OCI-LY7 (cell line): ENCODE data around the gene AKIRIN2. TPM values are rescaled to one million over a fixed set of nuclear protein-coding genes. Genes with fewer than 3 reads are reported as not detected.

Source experiments
- BruUV-seq: library from RNA; stranded (reverse); fragments of 400-500 nt; replicated peaks from 2 replicates; lab custom pipeline; 2021; lab: Mats Ljungman, UMichigan
- CTCF ChIA-PET: fragments of 300-600 bp; sonication (Branson Sonifier 250); formaldehyde crosslinking; loops from one replicate; lab custom pipeline; 2022; ENCODE audit warnings: antibody characterized with exemption; ENCODE audit not compliant: unreplicated experiment; lab: Charles Lee
- POLR2A ChIA-PET: fragments of 300-600 bp; sonication (Branson Sonifier 250); formaldehyde crosslinking; loops from one replicate; lab custom pipeline; 2022; ENCODE audit warnings: antibody characterized with exemption; lab: Charles Lee
- DNase-seq: peaks from one replicate; pipeline ENCODE4 v3.0.0-alpha.2; 2015; ENCODE audit warnings: low spot score
- H2AFZ ChIP-seq: fragments of 200-600 bp; sonication (generic), shearing (Covaris generic); 2 replicates; pipeline ENCODE4 v1.6.1; 2014; ENCODE audit warnings: mild to moderate bottlenecking, antibody characterized with exemption, low read length, moderate library complexity
- H3K27ac ChIP-seq: fragments of 200-600 bp; sonication (generic); 2 replicates; pipeline ENCODE4 v1.5.1; 2014; ENCODE audit warnings: mixed run types, low read depth, mild to moderate bottlenecking, moderate library complexity, low read length, inconsistent platforms; ENCODE audit not compliant: poor library complexity, severe bottlenecking
- H3K36me3 ChIP-seq: fragments of 200-600 bp; sonication (generic); 2 replicates; pipeline ENCODE4 v1.6.1; 2014; ENCODE audit warnings: mild to moderate bottlenecking, antibody characterized with exemption, low read length, moderate library complexity, mixed read lengths; ENCODE audit not compliant: insufficient read depth
- H3K4me1 ChIP-seq: fragments of 200-600 bp; sonication (generic); 2 replicates; pipeline ENCODE4 v1.5.1; 2014; ENCODE audit warnings: mild to moderate bottlenecking, low read length; ENCODE audit not compliant: insufficient read depth, poor library complexity, severe bottlenecking
- H3K4me2 ChIP-seq: fragments of 200-600 bp; sonication (generic); 2 replicates; pipeline ENCODE4 v1.6.1; 2014; ENCODE audit warnings: mild to moderate bottlenecking, low read length
- H3K4me3 ChIP-seq: fragments of 200-600 bp; sonication (generic); 2 replicates; pipeline ENCODE4 v1.5.1; 2014; ENCODE audit warnings: mild to moderate bottlenecking, low read depth, low read length; ENCODE audit not compliant: poor library complexity, severe bottlenecking
- H3K79me2 ChIP-seq: fragments of 200-600 bp; sonication (generic); 2 replicates; pipeline ENCODE4 v1.6.1; 2016; ENCODE audit warnings: low read depth, mild to moderate bottlenecking, low read length, moderate library complexity, mixed read lengths; ENCODE audit not compliant: insufficient read depth
- H3K9me2 ChIP-seq: fragments of 200-600 bp; sonication (generic); 2 replicates; pipeline ENCODE4 v1.6.1; 2016; ENCODE audit warnings: mild to moderate bottlenecking, low read length, mixed read lengths; ENCODE audit not compliant: insufficient read depth
- H3K9me3 ChIP-seq: fragments of 200-600 bp; sonication (generic); 2 replicates; pipeline ENCODE4 v1.6.1; 2014; ENCODE audit warnings: mild to moderate bottlenecking, mixed run types, low read length, mixed read lengths
- H4K20me1 ChIP-seq: fragments of 200-600 bp; sonication (generic); 2 replicates; pipeline ENCODE4 v1.6.1; 2014; ENCODE audit warnings: mild to moderate bottlenecking, antibody characterized with exemption, low read length, moderate library complexity, mixed read lengths; ENCODE audit not compliant: insufficient read depth
- CTCF ChIP-seq: fragments of 200-600 bp; sonication (generic); conservative IDR thresholded peaks from 2 replicates; pipeline ENCODE4 v1.5.1; 2014; ENCODE audit warnings: mild to moderate bottlenecking, antibody characterized with exemption, low read length, moderate library complexity, mixed read lengths
- EZH2phosphoT487 ChIP-seq: fragments of 200-600 bp; sonication (generic); IDR thresholded peaks from 2 replicates; pipeline ENCODE4 v1.6.1; 2018; ENCODE audit warnings: low read depth, borderline replicate concordance, mild to moderate bottlenecking, mixed run types, antibody characterized with exemption, low read length, moderate library complexity, mixed read lengths
- intact Hi-C: fragments of 100-400 bp; cut with micrococcal nuclease; formaldehyde crosslinking; loops from one replicate; pipeline ENCODE4 v1.10.0; 2022; ENCODE audit not compliant: unreplicated experiment
- total RNA-seq, 2 experiments: library from RNA; depleted of rRNA in 1 of 2; stranded (reverse); fragments of >200 nt in 1 of 2; shearing (Covaris generic) in 1 of 2; gene quantifications; 2 replicates each; pipeline ENCODE4 v1.2.3, GENCODE V29; 2014 to 2022

AKIRIN2 gene
- total RNA-seq, 2 experiments from 2014 or later = 70.4 to 127 TPM

GRCh38 chr6:87700397-87701343, 1.4 kb downstream of the AKIRIN2 start:
- Histone ChIP-seq H3K36me3 (peaks cover 55% of the 10 kb centered on the region), H3K27ac (peak overlapping the region; percentile 89), H4K20me1 (peaks cover 44% of the 10 kb centered on the region), H3K4me1 (peaks cover 48% of the 10 kb centered on the region), H3K4me2 (peak overlapping the region; percentile 99), H2AFZ (no peak overlapping the region), H3K4me3 (peak overlapping the region; percentile 94), H3K79me2 (peaks cover 72% of the 10 kb centered on the region), H3K9me2 (no peaks in the 10 kb centered on the region), H3K9me3 (no peaks in the 10 kb centered on the region)
- BruUV-seq = TSS peak; percentile 69
- POLR2A ChIA-PET = interaction anchor here (0.7 to 6.8 kb wide), 20 partner anchors 9 to 219 kb away, joined by 3 to 67 read pairs (median 5); no protein-coding TSS in a partner anchor
- intact Hi-C loops = loop anchor here (2.0 to 5.0 kb wide), 6 partner anchors 96 to 917 kb away; partner anchors contain the start of gene CFAP206
- CTCF ChIA-PET = no interaction called here
- DNase-seq = peak; percentile 66
- TF ChIP-seq EZH2phosphoT487 = no peak
- peak; percentile 30; the same call in 1 of the 2 replicates for TF ChIP-seq CTCF

GRCh38 chr6:87699576-87699975, 2.5 kb downstream of the AKIRIN2 start:
- BruUV-seq = no TSS peak

More at GRCh38 chr6:87699576-87699975, 2.5 kb downstream of the AKIRIN2 start:
- intact Hi-C loops = loop anchor here (5.0 kb wide), 1 partner anchor 468 kb away; the partner anchor contains the start of gene CNR1
- Histone ChIP-seq H3K4me2 (peak overlapping the region; percentile 99), H3K4me3 (peak overlapping the region; percentile 94), H4K20me1 (peaks cover 55% of the 10 kb centered on the region), H3K36me3 (peaks cover 66% of the 10 kb centered on the region), H2AFZ (no peak overlapping the region), H3K27ac (peak overlapping the region; percentile 89), H3K4me1 (peaks cover 48% of the 10 kb centered on the region), H3K79me2 (peaks cover 83% of the 10 kb centered on the region), H3K9me3 (no peaks in the 10 kb centered on the region), H3K9me2 (no peaks in the 10 kb centered on the region)
- CTCF ChIA-PET = no interaction called here
- TF ChIP-seq CTCF (no peak), EZH2phosphoT487 (no peak)
- POLR2A ChIA-PET = interaction anchor here (0.6 to 6.8 kb wide), 29 partner anchors 8 to 913 kb away, joined by 3 to 67 read pairs (median 4); no protein-coding TSS in a partner anchor
- DNase-seq = no peak
